22Rv1 (cell line): ENCODE measurements around the gene TMEM106C.

ENCODE experiments used
- ZFX ChIP-seq: fragments of 450-650 bp; IDR thresholded peaks from 2 replicates; pipeline ENCODE4 v1.6.1; 2017; ENCODE audit warnings: antibody characterized with exemption, borderline replicate concordance
- TF ChIP-seq, protein P1 (sequence below): fragments of 450-650 bp; IDR thresholded peaks from 2 replicates; pipeline ENCODE4 v1.5.1; 2017; ENCODE audit warnings: mild to moderate bottlenecking

DNA sequence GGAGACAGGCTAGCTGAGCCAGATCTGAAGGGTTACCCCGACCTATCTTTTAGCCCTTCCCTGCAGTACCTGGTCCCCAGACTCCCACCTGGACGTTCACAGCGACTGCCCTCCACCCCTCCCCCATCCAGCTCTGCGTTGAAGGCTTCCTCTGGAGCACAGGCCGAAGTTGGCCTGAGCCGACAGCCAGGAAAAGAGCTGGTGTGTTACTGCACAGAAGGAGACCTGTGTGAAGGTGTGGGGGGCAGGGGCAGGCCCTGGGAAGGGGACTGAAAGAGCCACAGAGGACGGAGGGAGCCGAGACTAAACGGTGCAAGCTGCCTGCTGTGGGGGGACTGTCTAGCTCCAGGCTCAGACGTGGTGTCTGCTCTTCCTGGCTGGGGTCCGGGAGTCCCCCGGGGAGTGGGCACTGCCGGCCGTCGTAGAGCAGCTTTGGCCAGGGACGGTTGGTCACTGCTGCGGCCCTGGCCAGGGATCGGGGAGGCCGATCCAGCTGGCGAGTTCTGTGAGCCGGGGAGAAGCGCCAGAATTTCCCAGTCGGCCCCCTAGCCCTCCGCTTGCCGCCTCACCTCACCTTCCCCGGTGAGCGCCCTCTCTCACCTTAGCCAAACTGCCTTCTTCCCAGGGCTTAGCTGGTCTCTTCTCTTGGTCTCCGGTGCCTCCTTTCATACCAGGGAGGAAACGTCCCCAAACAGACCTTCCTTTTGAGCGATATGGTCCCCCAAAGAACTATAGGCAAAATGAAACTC, 41.8 kb downstream of the TMEM106C start:
- TF ChIP-seq, protein P1, sequence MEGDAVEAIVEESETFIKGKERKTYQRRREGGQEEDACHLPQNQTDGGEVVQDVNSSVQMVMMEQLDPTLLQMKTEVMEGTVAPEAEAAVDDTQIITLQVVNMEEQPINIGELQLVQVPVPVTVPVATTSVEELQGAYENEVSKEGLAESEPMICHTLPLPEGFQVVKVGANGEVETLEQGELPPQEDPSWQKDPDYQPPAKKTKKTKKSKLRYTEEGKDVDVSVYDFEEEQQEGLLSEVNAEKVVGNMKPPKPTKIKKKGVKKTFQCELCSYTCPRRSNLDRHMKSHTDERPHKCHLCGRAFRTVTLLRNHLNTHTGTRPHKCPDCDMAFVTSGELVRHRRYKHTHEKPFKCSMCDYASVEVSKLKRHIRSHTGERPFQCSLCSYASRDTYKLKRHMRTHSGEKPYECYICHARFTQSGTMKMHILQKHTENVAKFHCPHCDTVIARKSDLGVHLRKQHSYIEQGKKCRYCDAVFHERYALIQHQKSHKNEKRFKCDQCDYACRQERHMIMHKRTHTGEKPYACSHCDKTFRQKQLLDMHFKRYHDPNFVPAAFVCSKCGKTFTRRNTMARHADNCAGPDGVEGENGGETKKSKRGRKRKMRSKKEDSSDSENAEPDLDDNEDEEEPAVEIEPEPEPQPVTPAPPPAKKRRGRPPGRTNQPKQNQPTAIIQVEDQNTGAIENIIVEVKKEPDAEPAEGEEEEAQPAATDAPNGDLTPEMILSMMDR = no peak
- TF ChIP-seq ZFX = no peak
